Skin epidermis (tissue), 12 donors: ENCODE results near the gene SH2D1A.
"Not testable (repeated sequence)": the region's sequence is repeated elsewhere in the genome, so short reads cannot be mapped to it uniquely, and the experiment has no call there.

Source experiments
- H3K27ac ChIP-seq, 21 experiments: fragments of 200-600 bp; sonication (generic) in 11 of 21; one replicate each; pipeline ENCODE4 v1.5.0; 2020; ENCODE audit warnings: mild to moderate bottlenecking in 3 of 21, inconsistent platforms in 2 of 21, moderate library complexity in 2 of 21
- H3K4me3 ChIP-seq, 7 experiments: fragments of 200-600 bp; sonication (generic) in 2 of 7; one replicate each; pipeline ENCODE4 v1.5.0; 2020; ENCODE audit warnings: inconsistent platforms in 2 of 7, mild to moderate bottlenecking in 2 of 7, moderate library complexity in 1 of 7

SH2D1A gene

GRCh38 chrX:124346117-124346876, at the start of gene SH2D1A:
SH2D1A (plus strand) TSS chrX:124346563; CDS start chrX:124346643, 80 bp downstream.
- Histone ChIP-seq H3K27ac (peak within 1 kb of the TSS in 14 of 21 experiments; percentile 8 to 85 (median 69)), H3K4me3 (peak within 1 kb of the TSS in 6 of 7 experiments; percentile 11 to 33 (median 16))

- not testable (repeated sequence) for H3K4me3 ChIP-seq, H3K27ac ChIP-seq
Observed at GRCh38 chrX:124299323-124299722, 47.0 kb upstream of the SH2D1A start.

- Histone ChIP-seq H3K4me3 (no peak overlapping the region), H3K27ac (peak overlapping the region in 1 of 21 experiments; percentile 26)
Observed at GRCh38 chrX:124300405-124300804, 46.0 kb upstream of the SH2D1A start.

GRCh38 chrX:124307253-124307907, 39.0 kb upstream of the SH2D1A start:
- Histone ChIP-seq H3K4me3 (no peak overlapping the region), H3K27ac (no peak overlapping the region)

GRCh38 chrX:124325732-124326131, 20.6 kb upstream of the SH2D1A start:
- Histone ChIP-seq H3K27ac (no peak overlapping the region), H3K4me3 (no peak overlapping the region)

- no peak overlapping the region for H3K27ac ChIP-seq
- no peak overlapping the region for H3K4me3 ChIP-seq
Observed at GRCh38 chrX:124328765-124329164, 17.6 kb upstream of the SH2D1A start.

GRCh38 chrX:124332481-124333424, 13.6 kb upstream of the SH2D1A start, which contains the start of gene TEX13D:
TEX13D (plus strand) TSS chrX:124332660; CDS start chrX:124332918, 258 bp downstream.
- Histone ChIP-seq H3K4me3 (no peak within 1 kb of the TSS), H3K27ac (no peak within 1 kb of the TSS)

- no peak overlapping the region for H3K4me3 ChIP-seq
- no peak overlapping the region for H3K27ac ChIP-seq
Observed at GRCh38 chrX:124333862-124334261, 12.5 kb upstream of the SH2D1A start.

GRCh38 chrX:124334555-124334954, 11.8 kb upstream of the SH2D1A start:
- not testable (repeated sequence) for H3K4me3 ChIP-seq, H3K27ac ChIP-seq

GRCh38 chrX:124335598-124335997, 10.8 kb upstream of the SH2D1A start:
- no peak overlapping the region for H3K27ac ChIP-seq
- H3K4me3 ChIP-seq: no peak overlapping the region

- no peak overlapping the region for H3K27ac ChIP-seq
Observed at GRCh38 chrX:124337916-124338315, 8.4 kb upstream of the SH2D1A start.

GRCh38 chrX:124338733-124339514, 7.4 kb upstream of the SH2D1A start:
- Histone ChIP-seq H3K4me3 (no peak overlapping the region), H3K27ac (no peak overlapping the region)

More at GRCh38 chrX:124337916-124338315, 8.4 kb upstream of the SH2D1A start:
- no peak overlapping the region for H3K4me3 ChIP-seq

GRCh38 chrX:124341396-124342132, 4.8 kb upstream of the SH2D1A start:
- H3K4me3 ChIP-seq: no peak overlapping the region
- H3K27ac ChIP-seq: peak overlapping the region in 3 of 21 experiments; percentile 21 to 56 (median 43)

GRCh38 chrX:124342174-124342867, 4.0 kb upstream of the SH2D1A start:
- Histone ChIP-seq H3K4me3 (no peak overlapping the region), H3K27ac (peak overlapping the region in 3 of 21 experiments; percentile 21 to 56 (median 43))

- Histone ChIP-seq H3K27ac (peak overlapping the region in 1 of 21 experiments; percentile 56), H3K4me3 (no peak overlapping the region)
Observed at GRCh38 chrX:124343016-124343415, 3.3 kb upstream of the SH2D1A start.

- H3K27ac ChIP-seq: peak overlapping the region in 1 of 21 experiments; percentile 85
Observed at GRCh38 chrX:124344246-124344645, 2.1 kb upstream of the SH2D1A start.

GRCh38 chrX:124346877-124347241, 496 bp downstream of the SH2D1A start:
- peak overlapping the region in 13 of 21 experiments; percentile 25 to 85 (median 70) for H3K27ac ChIP-seq
- peak overlapping the region in 6 of 7 experiments; percentile 11 to 33 (median 16) for H3K4me3 ChIP-seq

More at GRCh38 chrX:124344246-124344645, 2.1 kb upstream of the SH2D1A start:
- H3K4me3 ChIP-seq: no peak overlapping the region

GRCh38 chrX:124347242-124347641, 879 bp downstream of the SH2D1A start:
- H3K27ac ChIP-seq: peak overlapping the region in 10 of 21 experiments; percentile 58 to 85 (median 72)
- peak overlapping the region in 5 of 7 experiments; percentile 11 to 33 (median 16) for H3K4me3 ChIP-seq
